Activated CD4-positive, alpha-beta T cell treated with anti-CD3 and anti-CD28 coated beads for 24 hours (primary cell): ENCODE measurements around the gene RAB31.

ENCODE experiments used
- DNase-seq, 2 donors: peaks; one replicate each; pipeline ENCODE4 v3.0.0-alpha.2; 2020; ENCODE audit warnings: low read depth in 2 of 2

Gene RAB31

GRCh38 chr18:9691235-9691634, 16.9 kb upstream of the RAB31 start:
- no peak for DNase-seq

DNA sequence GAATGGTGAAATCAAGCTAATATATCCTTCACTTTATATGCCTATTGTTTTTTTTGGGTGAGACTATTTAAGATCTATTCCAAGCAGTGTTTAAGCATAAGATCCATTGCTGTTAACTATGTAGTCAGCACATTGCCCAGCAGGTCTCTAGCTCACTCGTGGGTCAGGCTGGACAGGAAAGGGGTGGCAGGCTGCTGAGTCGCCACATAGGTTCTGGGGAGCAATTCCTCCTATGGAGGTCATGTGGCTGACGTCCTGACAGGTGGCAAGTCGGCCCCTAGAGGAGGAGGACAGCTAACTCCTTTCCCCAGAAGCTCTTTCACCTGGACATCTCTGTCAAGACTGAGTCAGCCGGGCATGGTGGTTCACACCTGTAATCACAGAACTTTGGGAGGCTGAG, 13.9 kb upstream of the RAB31 start:
- DNase-seq: no peak

DNA sequence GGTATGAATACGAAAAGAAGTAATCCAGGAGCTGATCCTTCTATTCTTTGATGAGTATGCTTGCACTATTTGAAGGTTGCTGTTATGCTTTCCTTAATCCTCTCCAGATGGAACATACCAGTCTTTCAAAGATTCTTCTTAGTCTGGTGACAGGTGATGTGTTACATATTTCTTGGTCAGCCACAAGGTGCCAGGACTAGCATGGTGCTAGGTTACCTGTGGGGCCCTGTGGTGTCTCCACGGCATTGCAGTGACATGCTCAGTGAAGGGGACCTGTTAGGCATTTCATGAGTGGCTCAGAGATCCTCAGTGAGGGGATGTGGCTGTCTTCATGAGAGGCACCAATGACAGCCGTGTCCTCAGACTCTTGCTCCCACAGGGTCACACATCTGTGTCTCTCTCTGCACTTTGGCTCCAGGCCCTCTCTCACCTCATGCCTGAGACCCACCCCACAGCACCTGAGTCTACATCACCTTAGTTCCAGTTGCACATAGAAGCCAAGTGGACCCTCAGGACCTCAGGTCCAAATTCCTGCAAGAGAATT, 13.1 kb upstream of the RAB31 start:
- no peak for DNase-seq

GRCh38 chr18:9695605-9696004, 12.5 kb upstream of the RAB31 start:
- DNase-seq: no peak

DNA sequence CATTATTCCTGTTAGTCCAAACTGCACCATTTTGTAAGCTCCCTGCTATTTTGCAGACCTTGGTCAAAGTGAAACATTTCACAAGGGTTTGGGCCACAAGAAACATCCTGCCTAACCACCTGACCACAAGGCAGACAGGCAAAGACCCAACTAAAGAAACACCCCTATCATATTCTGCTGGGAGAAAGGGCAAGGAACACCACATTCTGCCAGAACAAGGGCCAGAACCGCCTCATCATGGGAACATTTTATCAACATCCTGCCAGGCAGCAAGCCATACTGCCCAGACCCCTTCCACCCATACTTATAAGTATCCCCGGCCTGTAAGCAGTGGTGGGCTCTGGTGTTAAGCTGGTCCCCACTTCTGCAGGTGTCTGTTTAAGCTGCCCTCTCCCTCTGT, 12.0 kb upstream of the RAB31 start:
- no peak for DNase-seq

GRCh38 chr18:9696701-9697100, 11.4 kb upstream of the RAB31 start:
- no peak for DNase-seq

GRCh38 chr18:9697121-9697520, 11.0 kb upstream of the RAB31 start:
- no peak for DNase-seq

DNA sequence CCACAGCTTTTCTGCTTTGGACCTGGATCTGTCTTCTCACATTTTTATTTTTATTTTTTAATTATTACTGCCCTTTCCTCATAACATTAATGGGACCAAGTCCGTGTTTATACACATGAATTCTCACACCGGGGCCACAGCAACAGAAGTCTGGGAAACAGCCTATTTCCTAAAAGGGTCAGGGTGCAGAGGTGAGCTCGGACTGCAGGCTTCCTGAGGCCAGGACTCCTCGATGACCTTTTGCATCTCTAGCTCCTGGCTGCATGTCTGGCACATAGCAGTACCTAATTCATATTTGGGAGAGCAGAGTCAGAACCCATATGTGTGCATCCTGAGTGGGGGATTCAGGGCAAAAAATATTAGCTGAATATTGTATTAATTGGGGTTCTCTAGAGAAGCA, 9.6 kb upstream of the RAB31 start:
- no peak for DNase-seq

GRCh38 chr18:9700261-9700796, 7.8 kb upstream of the RAB31 start:
- DNase-seq: no peak

DNA sequence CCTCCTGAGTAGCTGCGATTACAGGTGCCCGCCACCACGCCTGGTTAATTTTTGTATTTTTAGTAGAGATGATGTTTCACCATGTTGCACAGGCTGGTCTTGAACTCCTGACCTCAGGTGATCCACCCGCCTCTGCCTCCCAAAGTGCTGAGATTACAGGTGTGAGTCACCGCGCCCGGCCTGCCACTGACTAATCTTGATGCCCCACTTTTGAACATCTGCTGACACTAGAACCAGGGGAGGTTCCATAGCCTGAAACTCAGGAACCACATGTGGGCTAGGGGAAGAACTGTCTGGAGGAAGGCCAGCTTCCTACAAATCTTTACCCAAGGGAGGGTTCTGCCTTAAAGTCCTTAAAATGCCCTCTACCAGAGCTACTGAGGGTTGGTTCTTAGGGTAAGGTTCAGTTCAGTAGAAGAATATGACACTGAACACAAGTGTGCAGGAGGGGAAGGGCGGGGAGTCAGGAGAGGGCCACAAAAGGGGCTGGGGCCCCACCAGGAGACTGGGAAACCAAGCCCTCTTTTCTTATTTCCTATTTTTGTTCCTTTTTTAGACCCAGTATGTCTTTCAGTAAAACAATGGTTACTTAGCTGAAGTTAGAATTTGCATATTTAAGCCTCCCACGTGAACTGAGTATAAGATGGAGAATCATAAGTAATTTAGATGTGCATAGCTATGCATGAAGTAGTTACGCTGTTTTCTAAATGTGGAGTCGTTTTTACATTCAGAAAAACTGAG, 6.3 kb upstream of the RAB31 start:
- no peak for DNase-seq

GRCh38 chr18:9704233-9705118, 3.6 kb upstream of the RAB31 start:
- no peak for DNase-seq

- no peak for DNase-seq
Measured at GRCh38 chr18:9705183-9705829, 2.8 kb upstream of the RAB31 start.

GRCh38 chr18:9706081-9706935, 1.8 kb upstream of the RAB31 start:
- DNase-seq: no peak

DNA sequence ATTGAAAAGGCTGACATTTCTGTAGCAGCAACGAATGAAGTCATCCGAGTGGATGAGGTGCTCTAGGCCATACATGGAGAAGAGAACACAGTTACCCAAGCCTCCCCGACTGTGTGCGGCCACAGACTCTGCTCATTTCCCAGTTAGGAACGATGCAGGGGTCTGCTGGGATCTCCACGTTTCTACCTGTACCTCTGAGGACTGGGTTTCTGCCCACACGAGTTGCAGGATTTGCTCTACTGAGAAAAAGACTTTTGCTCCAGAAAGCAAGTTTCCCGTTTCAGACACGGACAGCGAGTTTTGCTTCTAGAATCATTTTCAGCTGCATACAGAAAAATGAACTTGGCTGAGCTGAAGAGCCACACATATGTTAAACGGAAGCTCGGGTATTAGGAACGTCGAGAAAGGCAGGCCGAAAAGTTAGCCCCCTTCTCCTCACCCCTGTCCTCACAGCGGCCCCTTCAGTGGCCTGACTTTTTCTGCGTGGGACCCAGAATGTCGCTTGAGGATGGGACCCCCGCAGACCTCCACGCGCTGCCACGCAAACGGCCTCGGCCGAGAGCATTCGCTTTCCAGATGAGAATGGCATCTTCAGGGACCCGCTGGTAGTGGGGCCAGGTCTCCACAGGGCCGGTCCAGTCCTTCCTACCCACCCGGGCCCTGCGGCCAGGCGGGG, 582 bp upstream of the RAB31 start:
- no peak for DNase-seq

DNA sequence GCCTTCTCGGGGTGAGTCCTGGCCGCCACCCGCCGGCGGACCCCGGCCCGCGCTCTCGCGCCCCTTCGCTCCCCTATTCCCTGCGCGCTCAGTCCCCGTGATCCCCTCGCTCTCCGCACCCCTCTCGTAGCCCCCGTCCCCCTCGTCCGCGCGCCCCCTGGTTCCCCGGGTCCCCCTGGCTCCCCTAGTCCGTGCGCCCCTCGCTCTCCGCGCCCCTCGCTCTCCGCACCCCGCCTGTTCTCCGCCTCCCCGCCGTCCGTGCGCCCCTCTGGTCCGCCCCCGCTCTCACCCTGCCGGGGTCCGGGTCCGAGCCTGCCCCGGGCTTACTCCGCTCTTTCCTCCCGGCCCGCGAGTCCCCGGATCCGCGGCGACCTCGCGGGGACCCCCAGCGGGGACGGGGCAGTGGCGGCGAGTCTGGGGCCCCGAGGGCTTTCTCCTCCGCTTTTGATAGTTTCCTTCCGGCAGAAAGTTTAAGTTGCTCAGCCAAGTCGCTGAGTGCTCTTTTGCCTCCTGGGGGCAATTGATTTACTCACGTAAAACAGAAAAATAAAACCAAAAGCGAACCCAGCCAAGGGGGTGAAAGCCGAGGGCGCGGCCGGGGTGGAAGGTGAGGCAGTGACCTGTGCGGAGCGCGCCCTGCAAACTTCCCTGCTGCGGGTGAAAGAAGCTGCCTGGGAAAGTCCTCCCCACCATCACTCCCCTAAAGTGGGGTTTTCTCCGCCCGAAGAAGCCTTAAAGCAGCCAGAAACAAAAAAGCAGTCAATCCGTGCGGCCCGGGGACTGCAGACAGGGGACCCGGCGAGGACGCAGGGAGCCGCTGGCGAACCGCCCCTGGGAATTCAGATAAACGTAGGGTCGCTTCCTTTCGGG, 568 bp downstream of the RAB31 start:
- no peak for DNase-seq

DNA sequence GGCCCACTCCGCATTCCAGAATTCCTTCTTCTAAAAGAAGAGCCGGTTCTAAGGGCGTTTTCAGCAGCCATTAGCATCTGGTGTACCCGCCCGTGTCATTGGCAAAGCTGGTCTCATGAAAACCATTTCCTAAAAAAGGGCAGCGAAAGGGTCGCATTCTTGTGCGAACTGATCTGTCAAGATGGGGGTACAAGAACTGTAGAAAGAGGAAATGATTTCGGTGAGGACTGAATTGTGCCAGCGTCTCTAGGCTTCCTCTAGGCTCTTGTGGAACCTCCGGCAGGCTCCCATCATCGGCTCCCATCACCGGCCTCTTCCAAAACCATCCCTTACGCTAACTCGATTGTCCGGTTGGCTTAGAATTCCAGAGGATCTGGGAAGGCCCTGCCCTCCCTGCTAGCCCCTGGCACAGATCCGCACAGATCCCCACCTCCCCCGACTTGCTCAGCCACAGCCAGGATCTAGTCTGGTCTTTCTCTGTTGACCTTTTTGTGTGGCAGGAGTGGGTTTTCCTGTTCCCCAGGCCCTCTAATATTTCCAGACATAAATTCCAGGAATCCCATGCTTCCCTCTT, 1.3 kb downstream of the RAB31 start:
- no peak for DNase-seq

DNA sequence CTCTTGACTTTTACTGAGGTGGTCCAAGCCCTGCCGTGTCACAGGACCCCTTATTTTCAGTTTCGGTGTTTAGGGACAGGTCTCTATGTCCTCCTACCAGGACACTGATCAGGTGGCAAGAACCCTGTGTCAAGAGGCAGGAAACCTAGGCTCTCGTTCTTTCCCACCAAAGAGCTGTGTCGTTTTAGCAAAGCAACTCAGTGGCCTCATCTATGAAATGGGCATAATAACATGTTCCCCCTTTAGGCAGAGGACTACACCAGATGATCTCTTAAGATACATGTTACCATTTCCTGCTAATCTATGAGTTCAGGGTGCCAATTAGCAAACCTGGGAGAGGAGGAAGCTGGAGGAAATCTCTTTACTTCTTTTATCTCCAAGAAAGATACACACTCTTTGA, 1.9 kb downstream of the RAB31 start:
- DNase-seq: no peak

GRCh38 chr18:9711361-9712129, 3.4 kb downstream of the RAB31 start:
- no peak for DNase-seq
